K562 (cell line): ENCODE measurements around the gene ZMYND12. TPM values are rescaled to one million over a fixed set of nuclear protein-coding genes. Genes with fewer than 3 reads are reported as not detected.

Experiments
- AFF4 ChIP-seq: sonication (generic); formaldehyde crosslinking; IDR thresholded peaks from 2 replicates; pipeline ENCODE4 v1.8.0; 2023; ENCODE audit warnings: mild to moderate bottlenecking, missing genetic modification reagents
- MXD1 ChIP-seq: fragments of 250-450 bp; sonication (Bioruptor Pico); IDR thresholded peaks from 2 replicates; pipeline ENCODE4 v1.8.0; 2021; ENCODE audit warnings: borderline replicate concordance, mild to moderate bottlenecking, moderate library complexity; ENCODE audit not compliant: poor library complexity, severe bottlenecking
- POLR2AphosphoS2 ChIP-seq: IDR thresholded peaks from 2 replicates; pipeline ENCODE4 v1.6.1; 2012; ENCODE audit warnings: low read length, improper control_type of control experiment
- SAP30 ChIP-seq: fragments of 200-600 bp; sonication (generic); IDR thresholded peaks from 2 replicates; pipeline ENCODE4 v1.6.1; 2012; ENCODE audit warnings: borderline replicate concordance, low read depth, mild to moderate bottlenecking, moderate library complexity, low read length, control low read depth, inconsistent platforms; ENCODE audit not compliant: insufficient read depth, poor library complexity, severe bottlenecking
- ZNF445 ChIP-seq: fragments of 250-450 bp; sonication (Bioruptor Pico); IDR thresholded peaks from 2 replicates; pipeline ENCODE4 v1.4.0; 2020; ENCODE audit warnings: low read depth, mild to moderate bottlenecking, moderate library complexity
- polyA plus RNA-seq, 8 experiments: library from polyadenylated mRNA; depleted of rRNA in 4 of 8; stranded (reverse) in 5 of 8; unstranded in 3 of 8; fragments of >200 nt; fragmentation: Nextera tagmentation in 2 of 8; fragmentation: Illumina TruSeq in 1 of 8; extraction: Ambion mirVana in 2 of 8; extraction: Trizol in 1 of 8; gene quantifications; 2 replicates each; pipeline versions ENCODE4 v1.2.1 to v1.2.3, GENCODE V29; 2011 to 2014; ENCODE audit warnings: inconsistent platforms in 1 of 8, missing spikeins in 1 of 8
- total RNA-seq, 7 experiments: library from RNA; depleted of rRNA in 6 of 7; stranded (reverse); fragments of >200 nt in 6 of 7; fragmentation: Illumina TruSeq in 2 of 7; extraction: Trizol in 2 of 7; gene quantifications; 2 replicates each; pipeline versions ENCODE4 v1.2.1 to v1.2.3, GENCODE V29; 2011 to 2021; ENCODE audit warnings: low replicate concordance in 1 of 7
- TF ChIP-seq, protein P1 (sequence below), 2 experiments: fragments of 450-650 bp in 1 of 2; sonication (generic) in 1 of 2; formaldehyde crosslinking in 1 of 2; IDR thresholded peaks in 1 of 2; conservative IDR thresholded peaks in 1 of 2; 2 replicates each; pipeline versions ENCODE4 v1.6.1 to v1.8.1; 2016 to 2023; ENCODE audit warnings: mild to moderate bottlenecking in 2 of 2, moderate library complexity in 2 of 2, inconsistent platforms in 1 of 2, missing genetic modification reagents in 1 of 2

The ZMYND12 gene
- total and polyA plus RNA-seq, 9 of the 15 experiments (the other 6 are each of a cell fraction or from before 2014, with no cell fraction given) = not detected

DNA sequence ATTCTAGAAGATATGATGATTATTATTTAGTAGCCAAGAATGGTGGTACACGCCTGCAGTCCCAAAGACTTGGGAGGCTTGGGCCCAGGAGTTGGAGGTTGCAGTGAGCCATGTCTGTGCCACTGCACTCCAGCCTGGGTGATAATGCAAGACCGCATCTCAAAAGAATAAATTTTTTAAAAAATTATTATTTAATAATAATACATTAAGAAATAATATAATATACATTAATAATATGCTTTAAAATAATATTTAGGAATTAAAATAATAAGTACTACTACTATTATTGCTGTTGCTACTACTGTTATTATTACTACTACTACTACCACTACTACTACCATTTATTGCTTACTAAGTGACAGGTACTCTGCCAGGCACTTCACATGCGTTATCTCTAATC lies 34.4 kb upstream of the ZMYND12 start (continued):
- TF ChIP-seq AFF4 (CRISPR knock-in tag) = no peak
- TF ChIP-seq, protein P1, sequence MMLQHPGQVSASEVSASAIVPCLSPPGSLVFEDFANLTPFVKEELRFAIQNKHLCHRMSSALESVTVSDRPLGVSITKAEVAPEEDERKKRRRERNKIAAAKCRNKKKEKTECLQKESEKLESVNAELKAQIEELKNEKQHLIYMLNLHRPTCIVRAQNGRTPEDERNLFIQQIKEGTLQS (IDR thresholded peaks at IDR 0.05) = no peak
- TF ChIP-seq, protein P1 (CRISPR knock-in tag; conservative IDR thresholded peaks at IDR 0.05) = no peak
- no peak for TF ChIP-seq POLR2AphosphoS2
- no peak for TF ChIP-seq SAP30
- TF ChIP-seq ZNF445 = no peak
- no peak for TF ChIP-seq MXD1 (CRISPR knock-in tag)
